ENCODE results near the gene KCNMB4.

KCNMB4 gene

DNA sequence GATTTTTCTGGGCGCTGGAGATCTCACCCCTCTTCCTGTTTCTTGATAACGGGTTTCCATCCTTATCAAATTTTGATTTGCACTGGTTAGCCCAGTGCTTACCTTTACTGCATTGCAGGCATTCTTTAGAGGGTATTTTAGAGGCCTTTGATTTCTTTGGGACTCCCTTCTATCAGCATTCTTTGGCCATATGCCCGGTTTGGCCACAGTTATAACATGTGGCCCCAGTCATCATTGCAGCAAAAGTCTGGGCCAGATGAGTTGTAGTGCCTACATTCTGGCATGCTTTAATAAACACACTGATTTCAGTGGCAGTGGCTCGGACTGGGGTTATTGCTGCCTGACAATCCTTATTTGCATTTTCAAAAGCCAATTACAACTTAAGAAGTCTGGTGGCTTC is 82.3 kb downstream of the KCNMB4 start:
- no peak for DNase-seq

DNA sequence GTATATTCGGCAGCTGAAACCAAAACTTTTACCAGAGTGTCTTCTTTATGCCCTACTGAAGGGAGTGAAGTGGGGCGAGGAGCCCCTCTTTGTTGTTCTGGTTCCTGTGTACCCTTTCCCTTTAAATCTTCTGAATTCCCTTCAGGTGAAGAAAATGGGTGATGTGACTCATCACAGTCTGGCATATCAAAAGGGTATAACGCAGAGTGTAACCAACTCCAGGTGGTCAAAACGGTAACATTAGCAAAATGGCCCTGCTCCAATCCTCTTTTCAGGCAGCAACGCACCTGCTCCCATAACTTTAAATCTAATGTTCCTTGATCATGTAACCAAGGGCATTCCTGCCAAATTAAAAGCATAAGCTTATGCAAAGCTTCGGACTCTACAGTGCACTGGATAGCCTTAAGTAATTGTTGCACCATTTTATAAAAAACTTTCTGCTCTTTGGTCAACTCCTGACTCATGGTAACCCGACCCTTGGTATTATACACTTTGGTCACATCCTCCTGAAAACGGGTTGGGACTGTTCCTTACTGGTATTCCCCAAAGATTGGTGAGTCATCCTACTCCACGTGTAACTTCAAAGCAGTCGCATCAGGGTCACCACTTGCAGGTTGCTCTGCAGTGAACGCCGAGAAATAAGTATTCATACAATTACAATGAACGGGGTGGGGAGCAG is 83.1 kb downstream of the KCNMB4 start:
- no peak for DNase-seq

GRCh38 chr12:70449753-70450341 is 83.8 kb downstream of the KCNMB4 start:
- DNase-seq, result no peak

DNA sequence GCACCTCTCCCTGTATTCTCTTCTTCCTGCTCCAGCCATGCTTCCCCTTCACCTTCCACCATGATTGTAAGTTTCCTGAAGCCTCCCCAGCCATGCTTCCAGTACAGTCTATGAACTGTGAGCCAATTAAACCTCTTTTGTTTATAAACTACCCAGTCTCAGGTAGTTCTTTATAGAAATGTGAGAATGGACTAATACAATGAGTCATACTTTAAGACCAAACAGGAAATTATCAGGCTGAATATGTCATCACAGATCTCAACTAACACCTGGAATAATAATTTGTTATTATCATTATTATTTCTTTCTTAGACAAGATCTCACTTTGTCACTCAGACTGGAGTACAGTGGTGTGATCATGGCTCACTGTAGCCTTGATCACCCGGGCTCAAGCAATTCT is 85.4 kb downstream of the KCNMB4 start:
- no peak for DNase-seq

DNA sequence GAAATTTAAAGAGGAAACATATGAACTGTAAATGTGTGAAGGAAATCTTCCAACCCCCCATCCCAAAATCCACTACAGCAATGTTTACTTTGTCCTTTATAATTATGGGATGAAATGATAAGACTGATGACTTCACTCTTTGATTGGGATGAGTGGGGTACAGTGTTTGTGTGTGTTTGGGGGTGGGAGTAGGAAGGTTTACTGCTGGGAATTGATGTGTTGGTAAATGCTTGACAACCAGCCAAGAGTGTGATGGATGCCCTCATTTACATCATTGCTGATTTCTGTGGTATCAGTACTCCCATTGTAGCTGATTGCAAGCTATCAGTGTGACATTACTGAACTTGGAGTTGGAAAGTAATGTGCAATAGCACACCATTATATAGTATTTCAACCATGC is 90.9 kb downstream of the KCNMB4 start:
- DNase-seq, result no peak

DNA sequence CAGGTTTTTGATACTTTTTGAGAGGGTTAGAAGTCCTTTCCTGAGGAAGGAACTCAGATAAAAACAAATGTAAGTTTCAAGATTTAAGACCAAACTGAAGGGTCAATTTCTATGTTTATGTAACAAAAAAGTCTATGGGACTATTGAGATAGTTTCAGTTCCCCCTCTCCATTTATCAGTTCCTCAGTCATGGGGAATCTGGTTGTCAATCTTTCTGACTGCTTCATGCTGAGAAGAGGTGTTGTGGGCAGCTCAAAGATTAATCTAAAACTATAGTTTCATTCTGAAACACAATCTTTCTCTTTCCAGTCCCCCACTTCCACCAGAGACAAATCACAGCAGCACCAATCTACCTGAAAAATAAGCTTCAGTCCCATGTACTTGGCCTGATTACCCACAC is 93.7 kb downstream of the KCNMB4 start:
- DNase-seq, result no peak

- no peak for DNase-seq
Observed at GRCh38 chr12:70463997-70464396, 97.9 kb downstream of the KCNMB4 start.

DNA sequence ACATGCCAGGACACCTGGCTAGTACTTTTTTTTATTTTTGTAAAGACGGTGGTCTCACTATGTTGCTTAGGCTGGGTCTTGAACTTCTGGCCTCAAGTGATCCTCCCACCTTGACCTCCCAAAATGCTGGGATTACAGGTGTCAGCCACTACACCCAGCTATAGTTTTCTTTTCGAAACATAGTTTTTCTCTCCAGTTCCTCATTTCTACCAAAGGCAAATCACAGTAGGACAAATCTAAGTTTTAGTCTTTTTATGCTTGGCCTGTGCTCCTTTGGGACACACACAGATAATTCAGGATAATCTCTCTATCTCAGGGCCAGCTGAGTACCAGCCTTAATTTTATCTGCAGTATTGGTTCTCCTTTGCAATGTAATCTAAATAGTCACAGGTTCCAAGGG is 100.7 kb downstream of the KCNMB4 start:
- no peak for DNase-seq

GRCh38 chr12:70467476-70467875 is 101.4 kb downstream of the KCNMB4 start:
- DNase-seq, result no peak

GRCh38 chr12:70467918-70468733 is 102.0 kb downstream of the KCNMB4 start:
- DNase-seq, result no peak

DNA sequence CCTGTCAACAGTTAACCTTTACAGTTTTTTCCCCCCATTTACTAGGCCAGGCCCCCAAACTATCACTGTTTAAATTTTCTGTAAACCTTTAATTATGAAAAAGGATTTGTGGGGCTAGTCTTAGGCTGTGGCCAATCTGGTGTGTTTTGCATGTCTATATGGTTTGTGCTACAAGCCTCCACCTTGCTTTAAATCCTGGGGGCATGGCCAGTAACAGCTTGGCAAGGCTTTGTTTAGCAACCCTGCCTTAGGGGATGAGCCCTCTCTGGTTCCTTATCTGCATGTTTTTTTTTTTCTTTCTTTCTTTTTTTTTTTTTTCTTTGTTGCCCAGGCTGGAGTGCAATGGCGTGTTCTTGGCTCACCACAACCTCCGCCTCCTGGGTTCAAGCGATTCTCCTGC is 102.7 kb downstream of the KCNMB4 start:
- DNase-seq, result no peak

DNA sequence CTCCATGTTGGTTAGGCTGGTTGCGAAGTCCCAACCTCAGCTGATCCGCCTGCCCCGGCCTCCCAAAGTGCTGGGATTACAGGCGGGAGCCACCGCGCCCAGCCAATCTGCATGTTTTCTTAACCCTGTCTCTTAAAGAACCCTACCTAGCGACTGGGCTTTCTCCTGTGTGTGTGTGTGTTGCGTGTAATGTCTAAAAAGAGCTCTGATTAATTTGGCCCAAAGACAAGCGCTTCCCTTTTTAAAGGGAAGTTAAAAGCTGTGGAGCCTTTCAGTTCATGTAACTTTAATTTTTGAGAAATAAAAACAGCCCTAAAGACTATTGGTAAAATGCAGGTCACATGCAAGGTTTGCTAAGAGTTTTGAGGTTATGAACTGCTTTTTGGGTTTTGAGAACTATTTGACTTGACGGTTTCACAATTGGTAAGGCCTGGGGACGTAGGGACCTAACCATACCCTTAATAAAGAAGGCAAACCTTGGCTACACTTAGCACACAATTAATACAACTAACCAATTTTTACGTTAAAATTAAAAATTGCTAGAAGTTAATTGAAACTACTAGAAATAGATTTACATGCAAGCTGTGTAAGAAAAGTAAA is 103.2 kb downstream of the KCNMB4 start:
- no peak for DNase-seq

- DNase-seq, result no peak
Observed at GRCh38 chr12:70482764-70483163, 116.7 kb downstream of the KCNMB4 start.
